Neural crest cell (in vitro differentiated cells): ENCODE measurements around the gene MT1H. TPM values are rescaled to one million over a fixed set of nuclear protein-coding genes. Genes with fewer than 3 reads are reported as not detected.
"Not testable (repeated sequence)": the region's sequence is repeated elsewhere in the genome, so short reads cannot be mapped to it uniquely, and the experiment has no call there.

Experiments used
- DNase-seq: peaks from one replicate; pipeline ENCODE4 v3.0.0; 2021; ENCODE audit warnings: low read depth, mixed read lengths, low spot score
- H3K27ac Mint-ChIP-seq: one replicate; pipeline ENCODE4 v1.8.0; 2021; ENCODE audit warnings: mild to moderate bottlenecking, mixed read lengths; ENCODE audit not compliant: unreplicated experiment
- H3K27me3 Mint-ChIP-seq: 2 replicates; pipeline ENCODE4 v1.8.0; 2021; ENCODE audit warnings: low read depth, mild to moderate bottlenecking, mixed read lengths
- H3K36me3 Mint-ChIP-seq: 2 replicates; pipeline ENCODE4 v1.8.0; 2021; ENCODE audit warnings: low read depth, mild to moderate bottlenecking, mixed read lengths
- H3K4me1 Mint-ChIP-seq: 2 replicates; pipeline ENCODE4 v1.8.0; 2021; ENCODE audit warnings: mixed read lengths
- H3K4me3 Mint-ChIP-seq: one replicate; pipeline ENCODE4 v1.8.0; 2021; ENCODE audit warnings: mild to moderate bottlenecking, mixed read lengths
- H3K9me3 Mint-ChIP-seq: 2 replicates; pipeline ENCODE4 v1.8.0; 2021; ENCODE audit warnings: mixed read lengths
- total RNA-seq: library from RNA; stranded (reverse); gene quantifications from 2 replicates; pipeline ENCODE4 v1.2.1, GENCODE V29; 2021
- TF ChIP-seq, protein P1 (sequence below): fragments of 200-600 bp; sonication (generic); conservative IDR thresholded peaks from 2 replicates; pipeline ENCODE4 v1.5.0; 2021; ENCODE audit warnings: antibody characterized with exemption, mild to moderate bottlenecking

MT1H gene
- total RNA-seq, 1 donor from 2014 or later = not detected

DNA sequence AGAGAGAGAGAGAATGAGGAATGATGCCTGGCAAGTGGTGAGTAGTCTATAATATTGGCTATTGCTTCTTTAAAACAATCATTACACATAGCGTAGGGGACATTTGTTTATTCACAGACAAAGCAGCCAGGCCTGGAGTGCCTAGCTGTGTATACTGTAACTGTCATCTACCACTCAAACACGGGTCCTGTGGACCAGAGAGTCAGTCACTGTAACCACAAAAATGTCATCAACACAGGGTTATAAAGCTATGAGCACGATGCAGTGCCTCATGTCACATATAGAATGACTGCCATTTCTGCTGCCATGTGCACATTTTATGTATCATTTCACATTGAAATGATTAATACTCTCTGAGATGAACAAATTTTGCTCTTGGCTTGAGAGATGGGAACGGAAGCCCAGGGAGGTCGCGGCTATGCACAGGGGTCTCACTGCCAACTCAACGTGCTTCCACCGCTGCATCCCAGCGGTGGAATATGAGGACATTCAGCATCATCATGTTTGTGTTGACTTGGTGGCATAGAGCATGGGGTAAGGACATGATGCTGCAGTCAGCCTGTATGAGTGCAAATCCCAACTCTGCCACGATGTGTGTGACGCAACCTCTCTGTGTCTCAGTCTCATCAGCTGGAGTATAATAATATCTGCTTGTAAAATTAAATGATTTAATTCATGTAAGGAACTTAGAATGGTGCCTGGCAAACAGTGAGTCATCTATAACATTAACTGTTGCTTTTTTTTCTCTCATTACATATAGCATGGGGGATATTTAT lies 3.3 kb downstream of the MT1H start:
- DNase-seq = no peak
- peaks cover 97% of the 10 kb centered on the region for H3K27me3 Mint-ChIP-seq

GRCh38 chr16:56673921-56674320 lies 4.3 kb downstream of the MT1H start:
- Mint-ChIP-seq H3K9me3 (no peaks in the 10 kb centered on the region), H3K4me1 (no peaks in the 10 kb centered on the region), H3K27ac (no peak overlapping the region), H3K27me3 (peaks cover 90% of the 10 kb centered on the region), H3K4me3 (no peak overlapping the region), H3K36me3 (no peaks in the 10 kb centered on the region)
- TF ChIP-seq, protein P1, sequence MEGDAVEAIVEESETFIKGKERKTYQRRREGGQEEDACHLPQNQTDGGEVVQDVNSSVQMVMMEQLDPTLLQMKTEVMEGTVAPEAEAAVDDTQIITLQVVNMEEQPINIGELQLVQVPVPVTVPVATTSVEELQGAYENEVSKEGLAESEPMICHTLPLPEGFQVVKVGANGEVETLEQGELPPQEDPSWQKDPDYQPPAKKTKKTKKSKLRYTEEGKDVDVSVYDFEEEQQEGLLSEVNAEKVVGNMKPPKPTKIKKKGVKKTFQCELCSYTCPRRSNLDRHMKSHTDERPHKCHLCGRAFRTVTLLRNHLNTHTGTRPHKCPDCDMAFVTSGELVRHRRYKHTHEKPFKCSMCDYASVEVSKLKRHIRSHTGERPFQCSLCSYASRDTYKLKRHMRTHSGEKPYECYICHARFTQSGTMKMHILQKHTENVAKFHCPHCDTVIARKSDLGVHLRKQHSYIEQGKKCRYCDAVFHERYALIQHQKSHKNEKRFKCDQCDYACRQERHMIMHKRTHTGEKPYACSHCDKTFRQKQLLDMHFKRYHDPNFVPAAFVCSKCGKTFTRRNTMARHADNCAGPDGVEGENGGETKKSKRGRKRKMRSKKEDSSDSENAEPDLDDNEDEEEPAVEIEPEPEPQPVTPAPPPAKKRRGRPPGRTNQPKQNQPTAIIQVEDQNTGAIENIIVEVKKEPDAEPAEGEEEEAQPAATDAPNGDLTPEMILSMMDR = peak; percentile 71
- no peak for DNase-seq

More for the DNA sequence above, 3.3 kb downstream of the MT1H start:
- TF ChIP-seq, protein P1 = no peak
- Mint-ChIP-seq H3K27ac (no peak overlapping the region), H3K4me3 (no peak overlapping the region), H3K9me3 (no peaks in the 10 kb centered on the region), H3K4me1 (no peaks in the 10 kb centered on the region), H3K36me3 (no peaks in the 10 kb centered on the region)

DNA sequence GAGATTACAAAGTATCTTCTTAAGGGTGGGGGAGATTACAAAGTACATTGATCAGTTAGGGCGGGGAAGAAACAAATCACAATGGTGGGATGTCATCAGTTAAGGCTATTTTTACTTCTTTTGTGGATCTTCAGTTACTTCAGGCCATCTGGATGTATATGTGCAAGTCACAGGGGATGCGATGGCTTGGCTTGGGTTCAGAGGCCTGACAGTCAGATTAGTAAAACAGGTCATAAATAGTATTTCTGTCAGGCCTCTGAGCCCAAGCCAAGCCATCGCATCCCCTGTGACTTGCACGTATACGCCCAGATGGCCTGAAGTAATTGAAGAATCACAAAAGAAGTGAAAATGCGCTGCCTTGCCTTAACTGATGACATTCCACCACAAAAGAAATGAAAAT lies 5.0 kb downstream of the MT1H start:
- peaks cover 84% of the 10 kb centered on the region for H3K27me3 Mint-ChIP-seq
- not testable (repeated sequence) for H3K27ac Mint-ChIP-seq, H3K36me3 Mint-ChIP-seq, H3K9me3 Mint-ChIP-seq, H3K4me3 Mint-ChIP-seq, H3K4me1 Mint-ChIP-seq, DNase-seq

- Mint-ChIP-seq H3K27ac (no peak overlapping the region), H3K27me3 (peaks cover 72% of the 10 kb centered on the region)
- no peak for DNase-seq
These were observed 6.1 kb downstream of the MT1H start for GRCh38 chr16:56675685-56676210.

DNA sequence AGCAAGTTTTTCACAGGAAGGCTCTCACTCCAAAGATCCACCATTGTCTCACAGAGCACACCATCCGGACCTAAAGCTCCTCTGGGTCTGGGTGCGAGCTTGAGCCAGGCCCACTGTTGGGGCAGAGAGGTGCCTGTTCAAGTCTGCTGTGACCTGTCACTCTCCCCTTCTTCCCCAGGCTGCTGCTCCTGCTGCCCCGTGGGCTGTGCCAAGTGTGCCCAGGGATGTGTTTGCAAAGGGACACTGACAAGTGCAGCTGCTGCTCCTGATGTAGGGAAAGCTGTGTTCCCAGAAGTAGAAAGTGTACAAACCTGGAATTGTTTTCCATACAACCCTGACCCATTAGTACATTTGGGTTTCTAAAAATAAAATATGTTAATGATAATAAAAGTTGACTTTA lies 7.9 kb downstream of the MT1H start:
- no peak overlapping the region for H3K4me3 Mint-ChIP-seq
- H3K27me3 Mint-ChIP-seq = peaks cover 57% of the 10 kb centered on the region
- H3K9me3 Mint-ChIP-seq = no peaks in the 10 kb centered on the region
- TF ChIP-seq, protein P1 = no peak
- no peak for DNase-seq
- H3K36me3 Mint-ChIP-seq = no peaks in the 10 kb centered on the region
- peaks cover 14% of the 10 kb centered on the region for H3K4me1 Mint-ChIP-seq
- no peak overlapping the region for H3K27ac Mint-ChIP-seq

More at GRCh38 chr16:56675685-56676210, 6.1 kb downstream of the MT1H start:
- H3K4me3 Mint-ChIP-seq = no peak overlapping the region
- no peaks in the 10 kb centered on the region for H3K9me3 Mint-ChIP-seq
- no peaks in the 10 kb centered on the region for H3K36me3 Mint-ChIP-seq
- peaks cover under 1% of the 10 kb centered on the region for H3K4me1 Mint-ChIP-seq
- TF ChIP-seq, protein P1 = no peak

- Mint-ChIP-seq H3K36me3 (no peaks in the 10 kb centered on the region), H3K4me3 (no peak overlapping the region), H3K27ac (no peak overlapping the region), H3K4me1 (peaks cover 14% of the 10 kb centered on the region), H3K9me3 (no peaks in the 10 kb centered on the region), H3K27me3 (peaks cover 40% of the 10 kb centered on the region)
- TF ChIP-seq, protein P1 = no peak
- DNase-seq = no peak
These were observed 9.6 kb downstream of the MT1H start for GRCh38 chr16:56679078-56679730.
